ENCODE measurements around the gene ANKRD34B. TPM values are rescaled to one million over a fixed set of nuclear protein-coding genes. Genes with fewer than 3 reads are reported as not detected.

ANKRD34B gene
- total and polyA plus RNA-seq, 7 experiments from 2014 or later, result 0.22 TPM; not detected in 6

- H3K27me3 Mint-ChIP-seq, result peaks cover 0 to 2% (median 0%) of the 10 kb centered on the region in 5 donors
- no peak overlapping the region for H3K4me3 Mint-ChIP-seq
- intact Hi-C loops (cut with micrococcal nuclease), result no loop called here
- H3K36me3 Mint-ChIP-seq, result peaks cover 0 to 12% (median 0%) of the 10 kb centered on the region in 5 donors
- peaks cover 0 to 1% (median 0%) of the 10 kb centered on the region in 11 donors for H3K9me3 Mint-ChIP-seq
- Histone ChIP-seq H3K4me3 (ENCODE audit: low read length) (no peak overlapping the region), H3K9me3 (ENCODE audit: control insufficient read depth in 2 of 3, low read length in 3 of 3) (no peaks in the 10 kb centered on the region), H3K27ac (ENCODE audit: low read depth, low read length) (no peak overlapping the region), H3K36me3 (ENCODE audit: control insufficient read depth in 2 of 3, insufficient read depth in 3 of 3, low read length in 3 of 3) (no peaks in the 10 kb centered on the region), H3K4me1 (ENCODE audit: control insufficient read depth in 2 of 2, insufficient read depth in 2 of 2, low read length in 2 of 2) (no peaks in the 10 kb centered on the region), H3K27me3 (ENCODE audit: control insufficient read depth in 2 of 2, insufficient read depth in 2 of 2, low read length in 2 of 2) (no peaks in the 10 kb centered on the region)
- H3K27ac Mint-ChIP-seq, result no peak overlapping the region
- no peak for DNase-seq
- POLR2A ChIA-PET, result no interaction called here
- peaks cover 0 to 8% (median 3%) of the 10 kb centered on the region in 7 donors for H3K4me1 Mint-ChIP-seq
- CTCF ChIA-PET, result no interaction called here
- no peak for ATAC-seq
Observed at GRCh38 chr5:80508844-80509243, 61.2 kb downstream of the ANKRD34B start.

- intact Hi-C loops (cut with micrococcal nuclease), result no loop called here
- no peaks in the 10 kb centered on the region for H3K36me3 ChIP-seq (ENCODE audit: control insufficient read depth in 2 of 3, insufficient read depth in 3 of 3, low read length in 3 of 3)
- peaks cover 0 to 2% (median 0%) of the 10 kb centered on the region in 5 donors for H3K27me3 Mint-ChIP-seq
Observed at GRCh38 chr5:80507663-80508062, 62.4 kb downstream of the ANKRD34B start.

More at GRCh38 chr5:80507663-80508062, 62.4 kb downstream of the ANKRD34B start:
- no peak for DNase-seq
- ATAC-seq, result no peak
- H3K9me3 Mint-ChIP-seq, result peaks cover 0 to 1% (median 0%) of the 10 kb centered on the region in 11 donors
- no peaks in the 10 kb centered on the region for H3K27me3 ChIP-seq (ENCODE audit: control insufficient read depth in 2 of 2, insufficient read depth in 2 of 2, low read length in 2 of 2)
- ChIA-PET POLR2A (no interaction called here), CTCF (no interaction called here)
- H3K4me3 ChIP-seq (ENCODE audit: low read length), result no peak overlapping the region
- no peak overlapping the region for H3K27ac Mint-ChIP-seq
- H3K4me3 Mint-ChIP-seq, result no peak overlapping the region
- H3K27ac ChIP-seq (ENCODE audit: low read depth, low read length), result no peak overlapping the region
- no peaks in the 10 kb centered on the region for H3K4me1 ChIP-seq (ENCODE audit: control insufficient read depth in 2 of 2, insufficient read depth in 2 of 2, low read length in 2 of 2)
- peaks cover 0 to 9% (median 0%) of the 10 kb centered on the region in 5 donors for H3K36me3 Mint-ChIP-seq
- no peaks in the 10 kb centered on the region for H3K9me3 ChIP-seq (ENCODE audit: control insufficient read depth in 2 of 3, low read length in 3 of 3)
- peaks cover 0 to 13% (median 5%) of the 10 kb centered on the region in 7 donors for H3K4me1 Mint-ChIP-seq

Other genes with a start within 250 kb of the ANKRD34B start
- gene ZFYVE16, start 162.2 kb downstream of the ANKRD34B start, total RNA-seq, result 10 to 100 TPM; 12.0 to 32.0 (median 26.0) TPM
- 1 to 10 TPM; 3.0 to 4.5 TPM for gene ZFYVE16, start 162.2 kb downstream of the ANKRD34B start, polyA plus RNA-seq
- gene FAM151B, start 82.2 kb downstream of the ANKRD34B start, total RNA-seq, result 1 to 10 TPM in 2 of 5 experiments, under 1 TPM in 2, not detected in 1; 0.36 to 3.4 (median 1.1) TPM
- gene FAM151B, start 82.2 kb downstream of the ANKRD34B start, polyA plus RNA-seq, result under 1 TPM in 1 of 2 donors, not detected in 1; 0.11 TPM
- 10 to 100 TPM; 12.0 to 20.9 (median 16.7) TPM for gene MSH3, start 84.4 kb upstream of the ANKRD34B start, total RNA-seq
- 10 to 100 TPM; 10.5 to 13.0 TPM for gene MSH3, start 84.4 kb upstream of the ANKRD34B start, polyA plus RNA-seq
- 10 to 100 TPM in 3 of 5 experiments, 1 to 10 TPM in 2; 6.9 to 68.9 (median 17.0) TPM for gene DHFR, start 84.7 kb upstream of the ANKRD34B start, total RNA-seq
- gene DHFR, start 84.7 kb upstream of the ANKRD34B start, polyA plus RNA-seq, result 1 to 10 TPM; 1.2 to 2.5 TPM